ENCODE measurements around the gene CDKN2D. TPM values are rescaled to one million over a fixed set of nuclear protein-coding genes. Genes with fewer than 3 reads are reported as not detected.

Gene CDKN2D
- total RNA-seq, 1 donor = 6.0 TPM

GRCh38 chr19:10593148-10593547 lies 24.4 kb upstream of the CDKN2D start:
- no peak overlapping the region for H3K4me3 ChIP-seq (ENCODE audit: low read depth, low read length)
- TF ChIP-seq, protein P1, sequence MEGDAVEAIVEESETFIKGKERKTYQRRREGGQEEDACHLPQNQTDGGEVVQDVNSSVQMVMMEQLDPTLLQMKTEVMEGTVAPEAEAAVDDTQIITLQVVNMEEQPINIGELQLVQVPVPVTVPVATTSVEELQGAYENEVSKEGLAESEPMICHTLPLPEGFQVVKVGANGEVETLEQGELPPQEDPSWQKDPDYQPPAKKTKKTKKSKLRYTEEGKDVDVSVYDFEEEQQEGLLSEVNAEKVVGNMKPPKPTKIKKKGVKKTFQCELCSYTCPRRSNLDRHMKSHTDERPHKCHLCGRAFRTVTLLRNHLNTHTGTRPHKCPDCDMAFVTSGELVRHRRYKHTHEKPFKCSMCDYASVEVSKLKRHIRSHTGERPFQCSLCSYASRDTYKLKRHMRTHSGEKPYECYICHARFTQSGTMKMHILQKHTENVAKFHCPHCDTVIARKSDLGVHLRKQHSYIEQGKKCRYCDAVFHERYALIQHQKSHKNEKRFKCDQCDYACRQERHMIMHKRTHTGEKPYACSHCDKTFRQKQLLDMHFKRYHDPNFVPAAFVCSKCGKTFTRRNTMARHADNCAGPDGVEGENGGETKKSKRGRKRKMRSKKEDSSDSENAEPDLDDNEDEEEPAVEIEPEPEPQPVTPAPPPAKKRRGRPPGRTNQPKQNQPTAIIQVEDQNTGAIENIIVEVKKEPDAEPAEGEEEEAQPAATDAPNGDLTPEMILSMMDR (IDR thresholded peaks at IDR 0.05; ENCODE audit: insufficient read depth, low read depth, low read length) = no peak
- no peak for DNase-seq (ENCODE audit: low read depth)

GRCh38 chr19:10587839-10588150 lies 19.0 kb upstream of the CDKN2D start:
- DNase-seq (ENCODE audit: low read depth) = no peak
- TF ChIP-seq, protein P1 (IDR thresholded peaks at IDR 0.05; ENCODE audit: insufficient read depth, low read depth, low read length) = no peak
- no peak overlapping the region for H3K4me3 ChIP-seq (ENCODE audit: low read depth, low read length)

DNA sequence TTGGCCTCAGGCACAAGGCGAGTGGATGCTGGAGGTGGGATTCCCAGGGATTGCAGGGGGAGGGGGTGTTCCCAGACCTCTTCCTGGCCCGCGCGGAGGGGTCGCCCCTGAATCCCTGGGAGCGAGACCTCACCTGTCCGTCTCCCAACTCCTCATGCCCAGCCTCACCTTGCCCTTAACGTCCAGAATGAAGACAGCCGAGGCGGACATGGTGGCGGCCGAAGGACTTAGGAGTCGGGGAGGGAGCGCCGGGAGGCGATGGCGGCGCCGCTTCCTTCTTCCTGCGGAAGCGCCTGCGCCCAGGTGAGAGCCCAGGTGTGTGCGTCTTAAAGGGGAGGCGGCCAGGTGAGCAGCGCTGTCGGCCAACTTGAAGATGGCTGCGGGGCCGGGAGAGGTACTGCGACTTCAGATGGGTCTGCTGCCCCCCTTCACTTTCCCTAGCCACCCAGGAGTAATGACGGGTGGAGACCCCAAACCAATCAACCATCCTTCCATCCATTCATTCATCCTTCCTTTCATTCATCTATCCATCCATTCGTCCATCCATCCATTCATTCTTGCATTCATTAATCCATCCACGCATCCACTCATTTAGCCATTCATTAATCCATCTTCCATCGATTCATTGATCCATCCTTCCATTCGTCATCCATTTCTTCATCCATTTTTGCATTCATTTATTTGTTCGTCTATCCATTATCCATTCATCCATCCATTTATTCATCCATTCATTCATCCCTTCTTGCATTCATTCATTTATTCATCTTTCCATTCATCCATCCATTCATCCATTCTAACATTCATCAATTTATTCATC lies 18.5 kb upstream of the CDKN2D start, which contains the start of gene AP1M2:
TSS of gene AP1M2 (minus strand) at position 291 of the 817 bp plus-strand sequence. CDS start at position 210, 81 bp downstream.
- TF ChIP-seq, protein P1 (IDR thresholded peaks at IDR 0.05; ENCODE audit: insufficient read depth, low read depth, low read length) = no peak
- DNase-seq (ENCODE audit: low read depth) = no peak
- H3K4me3 ChIP-seq (ENCODE audit: low read depth, low read length) = no peak within 1 kb of the TSS

GRCh38 chr19:10586396-10586795 lies 17.6 kb upstream of the CDKN2D start:
- H3K4me3 ChIP-seq (ENCODE audit: low read depth, low read length) = no peak overlapping the region
- DNase-seq (ENCODE audit: low read depth) = no peak
- TF ChIP-seq, protein P1 (IDR thresholded peaks at IDR 0.05; ENCODE audit: insufficient read depth, low read depth, low read length) = no peak

DNA sequence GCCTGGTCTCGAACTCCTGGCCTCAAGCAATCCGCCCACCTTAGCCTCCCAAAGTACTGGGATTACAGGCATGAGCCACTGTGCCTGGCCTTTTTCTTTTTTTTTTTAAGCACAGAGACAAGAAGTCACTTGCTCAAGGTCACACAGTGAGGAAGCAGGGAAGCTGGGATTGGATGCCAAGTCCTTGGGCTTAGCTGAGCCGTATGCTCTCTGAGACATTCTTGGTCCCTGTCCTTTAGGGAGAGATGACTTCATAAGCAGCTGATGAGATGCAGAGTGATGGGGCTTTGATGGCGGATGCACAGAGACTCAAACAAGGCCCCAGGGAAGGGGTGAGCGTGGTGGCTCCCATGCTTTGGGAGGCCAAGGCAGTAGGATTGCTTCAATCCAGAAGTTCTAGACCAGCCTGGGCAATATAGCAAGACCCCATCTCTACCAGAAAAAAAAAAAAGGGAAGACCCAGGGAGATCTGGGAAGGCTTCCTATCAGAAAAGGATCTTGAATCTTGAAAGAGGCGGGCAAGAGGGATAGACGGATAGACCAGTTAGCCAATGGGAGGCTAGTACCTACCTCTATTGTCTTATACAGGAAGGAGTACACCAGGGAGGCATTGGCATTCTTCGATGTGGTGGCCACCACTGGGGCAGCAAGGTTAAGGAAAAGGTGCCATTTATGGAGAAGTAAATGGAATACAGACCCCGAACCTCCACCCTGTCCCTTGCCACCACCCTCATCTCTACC lies 14.4 kb upstream of the CDKN2D start:
- H3K4me3 ChIP-seq (ENCODE audit: low read depth, low read length) = no peak overlapping the region
- DNase-seq (ENCODE audit: low read depth) = no peak
- TF ChIP-seq, protein P1 (IDR thresholded peaks at IDR 0.05; ENCODE audit: insufficient read depth, low read depth, low read length) = no peak

GRCh38 chr19:10582091-10582490 lies 13.3 kb upstream of the CDKN2D start:
- no peak for DNase-seq (ENCODE audit: low read depth)
- H3K4me3 ChIP-seq (ENCODE audit: low read depth, low read length) = no peak overlapping the region
- TF ChIP-seq, protein P1 (IDR thresholded peaks at IDR 0.05; ENCODE audit: insufficient read depth, low read depth, low read length) = no peak
